ENCODE results near the gene CIB2. TPM values are rescaled to one million over a fixed set of nuclear protein-coding genes. Genes with fewer than 3 reads are reported as not detected.

Gene CIB2
- total RNA-seq, 2 donors from 2014 or later, result 16.7 to 23.0 TPM

GRCh38 chr15:78142332-78142731 is 11.1 kb upstream of the CIB2 start:
- H3K27me3 ChIP-seq (replicated peaks; ENCODE audit: insufficient read depth), result no peaks in the 10 kb centered on the region

GRCh38 chr15:78140292-78140691 is 9.0 kb upstream of the CIB2 start:
- intact Hi-C loops (cut with DNase I), result no loop called here
- no peak for TF ChIP-seq POLR2A (IDR thresholded peaks at IDR 0.05)
- no peak for TF ChIP-seq CTCF (IDR thresholded peaks at IDR 0.05)
- no peak for TF ChIP-seq POLR2AphosphoS5 (IDR thresholded peaks at IDR 0.05)
- Histone ChIP-seq H3K36me3 (no peaks in the 10 kb centered on the region), H3K4me3 (no peak overlapping the region), H3K9me3 (no peaks in the 10 kb centered on the region), H3K27me3 (replicated peaks; ENCODE audit: insufficient read depth) (no peaks in the 10 kb centered on the region), H3K4me1 (replicated peaks) (no peaks in the 10 kb centered on the region), H3K27ac (no peak overlapping the region)
- DNase-seq (ENCODE audit: low spot score), result no peak

More at GRCh38 chr15:78142332-78142731, 11.1 kb upstream of the CIB2 start:
- Histone ChIP-seq H3K4me1 (replicated peaks) (no peaks in the 10 kb centered on the region), H3K27ac (no peak overlapping the region), H3K4me3 (no peak overlapping the region), H3K36me3 (no peaks in the 10 kb centered on the region), H3K9me3 (no peaks in the 10 kb centered on the region)
- intact Hi-C loops (cut with DNase I), result no loop called here
- WGBS, result 80% methylated on average over 3 of the region's 3 CpGs
- TF ChIP-seq CTCF (IDR thresholded peaks at IDR 0.05) (no peak), POLR2A (IDR thresholded peaks at IDR 0.05) (no peak), POLR2AphosphoS5 (IDR thresholded peaks at IDR 0.05) (no peak)
- no peak for DNase-seq (ENCODE audit: low spot score)

- intact Hi-C loops (cut with DNase I), result no loop called here
- no peak overlapping the region for H3K27ac ChIP-seq
Measured at GRCh38 chr15:78139578-78139977, 8.3 kb upstream of the CIB2 start.

GRCh38 chr15:78133801-78134200 is 2.6 kb upstream of the CIB2 start:
- TF ChIP-seq POLR2A (IDR thresholded peaks at IDR 0.05) (no peak), POLR2AphosphoS5 (IDR thresholded peaks at IDR 0.05) (peak; percentile 93)
- peak overlapping the region; percentile 50 to 77 for H3K27ac ChIP-seq
- peaks cover 7% of the 10 kb centered on the region for H3K4me1 ChIP-seq (replicated peaks)
- H3K36me3 ChIP-seq, result no peaks in the 10 kb centered on the region
- intact Hi-C loops (cut with DNase I), result loop anchor here (5.0 kb wide), 1 partner anchor 108 kb away; no protein-coding TSS in a partner anchor
- WGBS, result 59% methylated on average over 2 of the region's 2 CpGs
- no peaks in the 10 kb centered on the region for H3K9me3 ChIP-seq
- H3K4me3 ChIP-seq, result no peak overlapping the region
- H3K27me3 ChIP-seq (replicated peaks; ENCODE audit: insufficient read depth), result no peaks in the 10 kb centered on the region
- DNase-seq (ENCODE audit: low spot score), result peak; percentile 79

More at GRCh38 chr15:78139578-78139977, 8.3 kb upstream of the CIB2 start:
- no peaks in the 10 kb centered on the region for H3K9me3 ChIP-seq
- no peak for TF ChIP-seq POLR2A (IDR thresholded peaks at IDR 0.05)
- TF ChIP-seq CTCF (IDR thresholded peaks at IDR 0.05), result no peak
- TF ChIP-seq POLR2AphosphoS5 (IDR thresholded peaks at IDR 0.05), result no peak
- H3K4me1 ChIP-seq (replicated peaks), result no peaks in the 10 kb centered on the region
- H3K27me3 ChIP-seq (replicated peaks; ENCODE audit: insufficient read depth), result no peaks in the 10 kb centered on the region
- H3K36me3 ChIP-seq, result no peaks in the 10 kb centered on the region
- 92% methylated on average over 5 of the region's 5 CpGs for WGBS
- DNase-seq (ENCODE audit: low spot score), result no peak
- H3K4me3 ChIP-seq, result no peak overlapping the region

- no peak for DNase-seq (ENCODE audit: low spot score)
- 33% methylated on average over 46 of the region's 51 CpGs for WGBS
- intact Hi-C loops (cut with DNase I), result loop anchor here (5.0 kb wide), 1 partner anchor 112 kb away; no protein-coding TSS in a partner anchor
Measured at GRCh38 chr15:78130466-78131294, 565 bp downstream of the CIB2 start.

More at GRCh38 chr15:78130466-78131294, 565 bp downstream of the CIB2 start:
- H3K27me3 ChIP-seq (replicated peaks; ENCODE audit: insufficient read depth), result no peaks in the 10 kb centered on the region
- peak overlapping the region in 1 of 2 donors; percentile 76 for H3K27ac ChIP-seq
- peak overlapping the region; percentile 64 to 67 for H3K4me3 ChIP-seq
- peaks cover 10% of the 10 kb centered on the region for H3K4me1 ChIP-seq (replicated peaks)
- no peaks in the 10 kb centered on the region for H3K9me3 ChIP-seq
- no peaks in the 10 kb centered on the region for H3K36me3 ChIP-seq
- no peak for TF ChIP-seq POLR2AphosphoS5 (IDR thresholded peaks at IDR 0.05)
- TF ChIP-seq CTCF (IDR thresholded peaks at IDR 0.05), result no peak
- TF ChIP-seq POLR2A (IDR thresholded peaks at IDR 0.05), result no peak

Measured in prostate gland (tissue), 2 donors.